Measurements from ENCODE around the gene CA5B.
A peak's percentile ranks its signal among the peaks of the same experiment; 100 is the strongest.
"Not testable (repeated sequence)": the region's sequence is repeated elsewhere in the genome, so short reads cannot be mapped to it uniquely, and the experiment has no call there.

Gene CA5B

GRCh38 chrX:15747626-15748173 lies 9.6 kb downstream of the CA5B start:
- no peak for DNase-seq (ENCODE audit: low read depth, low spot score)

GRCh38 chrX:15748841-15749240 lies 10.8 kb downstream of the CA5B start:
- no peak for DNase-seq (ENCODE audit: low read depth, low spot score)

- DNase-seq (ENCODE audit: low read depth, low spot score) = no peak
Measured at GRCh38 chrX:15749642-15750610, 11.9 kb downstream of the CA5B start.

- no peak for DNase-seq (ENCODE audit: low read depth, low spot score)
Measured at GRCh38 chrX:15750611-15751154, 12.6 kb downstream of the CA5B start.

- DNase-seq (ENCODE audit: low read depth, low spot score) = no peak
Measured at GRCh38 chrX:15751155-15751819, 13.2 kb downstream of the CA5B start.

- no peak for DNase-seq (ENCODE audit: low read depth, low spot score)
Measured at GRCh38 chrX:15755091-15755490, 17.0 kb downstream of the CA5B start.

GRCh38 chrX:15758140-15758539 lies 20.1 kb downstream of the CA5B start:
- DNase-seq (ENCODE audit: low read depth, low spot score) = no peak

GRCh38 chrX:15759886-15760285 lies 21.8 kb downstream of the CA5B start:
- not testable (repeated sequence) for DNase-seq (ENCODE audit: low read depth, low spot score)

GRCh38 chrX:15761564-15762191 lies 23.6 kb downstream of the CA5B start:
- DNase-seq (ENCODE audit: low read depth, low spot score) = no peak

- DNase-seq (ENCODE audit: low read depth, low spot score) = no peak
Measured at GRCh38 chrX:15769300-15769954, 31.4 kb downstream of the CA5B start.

GRCh38 chrX:15781961-15782699 lies 44.1 kb downstream of the CA5B start:
- no peak for DNase-seq (ENCODE audit: low read depth, low spot score)

- no peak for DNase-seq (ENCODE audit: low read depth, low spot score)
Measured at GRCh38 chrX:15785176-15785750, 47.2 kb downstream of the CA5B start.

GRCh38 chrX:15786915-15787314 lies 48.8 kb downstream of the CA5B start:
- no peak for DNase-seq (ENCODE audit: low read depth, low spot score)

- peak; percentile 76 for DNase-seq (ENCODE audit: low read depth, low spot score)
Measured at GRCh38 chrX:15789979-15790768, 52.1 kb downstream of the CA5B start, which contains the start of gene ZRSR2. TSS of gene ZRSR2 (plus strand) at chrX:15790484. CDS start at chrX:15790496, 12 bp downstream.

- no peak for DNase-seq (ENCODE audit: low read depth, low spot score)
Measured at GRCh38 chrX:15790769-15791290, 52.8 kb downstream of the CA5B start.

GRCh38 chrX:15797707-15798106 lies 59.6 kb downstream of the CA5B start:
- DNase-seq (ENCODE audit: low read depth, low spot score) = no peak

- DNase-seq (ENCODE audit: low read depth, low spot score) = no peak
Measured at GRCh38 chrX:15804563-15804962, 66.5 kb downstream of the CA5B start.

- DNase-seq (ENCODE audit: low read depth, low spot score) = no peak
Measured at GRCh38 chrX:15808254-15808653, 70.2 kb downstream of the CA5B start.
